ENCODE measurements around the gene WWOX.

DNA sequence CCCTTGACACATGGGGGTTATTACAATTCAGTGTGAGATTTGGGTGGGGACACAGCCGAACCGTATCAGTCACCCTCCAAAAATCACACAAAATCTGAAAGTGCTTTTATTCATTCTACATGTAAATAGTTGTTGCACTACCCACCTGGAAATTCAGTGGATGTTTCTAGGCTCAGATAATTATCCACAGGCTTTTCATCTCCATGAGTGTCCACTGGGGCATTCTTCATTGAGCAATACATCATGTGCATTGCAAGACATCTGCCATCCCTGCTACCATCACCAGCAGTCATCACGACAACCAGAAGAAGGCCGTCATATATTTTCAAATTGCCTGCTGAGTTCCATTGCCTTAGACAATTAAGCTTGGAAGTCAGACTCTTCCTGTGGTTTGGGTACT lies 330.8 kb downstream of the WWOX start:
- TF ChIP-seq, protein P1, sequence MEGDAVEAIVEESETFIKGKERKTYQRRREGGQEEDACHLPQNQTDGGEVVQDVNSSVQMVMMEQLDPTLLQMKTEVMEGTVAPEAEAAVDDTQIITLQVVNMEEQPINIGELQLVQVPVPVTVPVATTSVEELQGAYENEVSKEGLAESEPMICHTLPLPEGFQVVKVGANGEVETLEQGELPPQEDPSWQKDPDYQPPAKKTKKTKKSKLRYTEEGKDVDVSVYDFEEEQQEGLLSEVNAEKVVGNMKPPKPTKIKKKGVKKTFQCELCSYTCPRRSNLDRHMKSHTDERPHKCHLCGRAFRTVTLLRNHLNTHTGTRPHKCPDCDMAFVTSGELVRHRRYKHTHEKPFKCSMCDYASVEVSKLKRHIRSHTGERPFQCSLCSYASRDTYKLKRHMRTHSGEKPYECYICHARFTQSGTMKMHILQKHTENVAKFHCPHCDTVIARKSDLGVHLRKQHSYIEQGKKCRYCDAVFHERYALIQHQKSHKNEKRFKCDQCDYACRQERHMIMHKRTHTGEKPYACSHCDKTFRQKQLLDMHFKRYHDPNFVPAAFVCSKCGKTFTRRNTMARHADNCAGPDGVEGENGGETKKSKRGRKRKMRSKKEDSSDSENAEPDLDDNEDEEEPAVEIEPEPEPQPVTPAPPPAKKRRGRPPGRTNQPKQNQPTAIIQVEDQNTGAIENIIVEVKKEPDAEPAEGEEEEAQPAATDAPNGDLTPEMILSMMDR (conservative IDR thresholded peaks at IDR 0.05; ENCODE audit: low read depth, low read length), result no peak
- no peak for TF ChIP-seq EZH2 (IDR thresholded peaks at IDR 0.05; ENCODE audit: borderline replicate concordance, low read depth, low read length, poor library complexity, severe bottlenecking)

All from A673 (cell line).